LNCaP clone FGC (cell line): ENCODE data around the gene INKA2.

Experiments used
- DNase-seq: peaks from one replicate; pipeline ENCODE4 v3.0.0-alpha.2; 2011; ENCODE audit warnings: low read depth
- H3K4me3 ChIP-seq: 2 replicates; pipeline ENCODE4 v1.5.1; 2011; ENCODE audit warnings: mild to moderate bottlenecking, low read depth, low read length, control low read depth
- TF ChIP-seq, protein P1 (sequence below): IDR thresholded peaks from 2 replicates; pipeline ENCODE4 v1.5.1; 2012; ENCODE audit warnings: mild to moderate bottlenecking; ENCODE audit not compliant: control insufficient read depth, insufficient read depth; ENCODE audit errors: extremely low read depth

Gene INKA2

DNA sequence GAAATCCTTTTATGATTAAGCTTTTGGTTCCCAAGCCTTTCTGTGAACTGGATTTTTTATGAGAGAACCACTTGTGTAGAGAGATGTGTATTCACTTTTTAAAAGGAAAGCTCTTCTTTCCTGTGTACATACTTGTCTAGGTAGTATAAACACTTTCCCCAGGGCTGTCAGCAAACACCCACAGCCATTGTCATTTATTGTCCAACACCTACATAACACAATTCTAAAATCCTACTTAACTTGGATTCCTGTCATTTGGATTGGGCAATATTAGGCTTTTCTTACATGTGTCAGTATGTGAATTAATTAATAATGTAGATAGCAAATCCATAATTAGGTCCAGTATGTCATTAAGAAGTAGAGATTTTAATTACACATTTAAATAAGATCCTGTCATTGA lies 28.8 kb upstream of the INKA2 start:
- no peak overlapping the region for H3K4me3 ChIP-seq
- peak; percentile 30 for DNase-seq
- TF ChIP-seq, protein P1, sequence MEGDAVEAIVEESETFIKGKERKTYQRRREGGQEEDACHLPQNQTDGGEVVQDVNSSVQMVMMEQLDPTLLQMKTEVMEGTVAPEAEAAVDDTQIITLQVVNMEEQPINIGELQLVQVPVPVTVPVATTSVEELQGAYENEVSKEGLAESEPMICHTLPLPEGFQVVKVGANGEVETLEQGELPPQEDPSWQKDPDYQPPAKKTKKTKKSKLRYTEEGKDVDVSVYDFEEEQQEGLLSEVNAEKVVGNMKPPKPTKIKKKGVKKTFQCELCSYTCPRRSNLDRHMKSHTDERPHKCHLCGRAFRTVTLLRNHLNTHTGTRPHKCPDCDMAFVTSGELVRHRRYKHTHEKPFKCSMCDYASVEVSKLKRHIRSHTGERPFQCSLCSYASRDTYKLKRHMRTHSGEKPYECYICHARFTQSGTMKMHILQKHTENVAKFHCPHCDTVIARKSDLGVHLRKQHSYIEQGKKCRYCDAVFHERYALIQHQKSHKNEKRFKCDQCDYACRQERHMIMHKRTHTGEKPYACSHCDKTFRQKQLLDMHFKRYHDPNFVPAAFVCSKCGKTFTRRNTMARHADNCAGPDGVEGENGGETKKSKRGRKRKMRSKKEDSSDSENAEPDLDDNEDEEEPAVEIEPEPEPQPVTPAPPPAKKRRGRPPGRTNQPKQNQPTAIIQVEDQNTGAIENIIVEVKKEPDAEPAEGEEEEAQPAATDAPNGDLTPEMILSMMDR, result no peak

DNA sequence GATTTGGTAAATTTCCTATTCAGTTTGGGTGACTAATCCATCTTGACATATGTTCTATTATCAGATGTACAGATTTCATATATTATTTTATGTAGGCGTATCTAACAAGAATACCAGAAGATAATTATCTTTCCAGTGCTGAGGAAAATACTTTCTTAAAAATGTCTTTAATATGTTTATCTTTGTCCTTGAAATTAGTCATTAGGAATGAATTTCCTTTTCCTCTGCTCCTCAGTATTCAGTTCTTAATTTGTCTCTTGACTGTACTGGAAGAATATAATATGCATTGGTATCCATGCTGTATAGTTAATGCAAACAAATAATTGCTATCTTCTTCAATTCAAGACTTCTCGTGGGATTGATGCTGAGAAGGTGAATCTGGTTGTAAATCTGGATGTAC lies 23.1 kb upstream of the INKA2 start:
- TF ChIP-seq, protein P1, result no peak
- DNase-seq, result no peak

DNA sequence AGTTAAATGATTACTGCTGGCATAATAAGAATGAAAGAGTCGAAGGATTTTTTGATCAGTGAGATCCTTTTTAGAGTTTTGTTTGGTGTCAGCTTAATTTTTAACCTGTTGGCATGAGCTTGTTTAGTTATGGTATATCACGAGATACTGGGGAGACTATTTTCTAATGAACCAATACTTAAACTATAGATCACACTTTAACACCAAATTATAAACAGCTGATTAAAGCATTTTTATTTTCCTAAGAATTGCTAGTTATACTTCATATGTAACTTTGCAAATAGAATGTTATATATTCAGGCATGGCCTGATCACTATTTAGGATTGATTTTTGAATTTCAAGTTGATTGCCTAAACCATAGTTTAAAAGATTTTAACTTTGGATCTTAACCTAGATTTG lies 22.5 kb upstream of the INKA2 start:
- no peak for DNase-seq
- H3K4me3 ChIP-seq, result no peak overlapping the region
- TF ChIP-seq, protein P1, result no peak

More for the DNA sequence above, 23.1 kb upstream of the INKA2 start:
- H3K4me3 ChIP-seq, result no peak overlapping the region

DNA sequence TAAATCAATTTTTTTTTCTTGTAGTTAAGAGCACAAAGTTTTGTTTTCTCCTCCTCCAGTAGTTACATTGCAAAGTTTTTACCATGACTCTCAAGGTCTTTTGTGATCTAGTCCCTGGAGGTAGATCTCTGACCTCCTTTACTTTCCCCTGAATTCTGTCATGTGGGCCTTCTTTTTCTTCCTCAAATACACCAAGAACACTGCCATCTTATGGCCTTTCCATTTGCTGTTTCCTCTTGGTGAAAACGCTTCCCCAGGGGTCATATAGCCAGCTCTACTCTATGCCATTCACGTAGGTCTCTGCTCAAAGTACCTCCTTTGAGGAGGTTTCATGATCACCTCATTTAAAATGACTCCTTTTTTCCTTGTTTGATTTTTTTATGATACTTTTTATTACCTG lies 19.2 kb upstream of the INKA2 start:
- no peak for DNase-seq

DNA sequence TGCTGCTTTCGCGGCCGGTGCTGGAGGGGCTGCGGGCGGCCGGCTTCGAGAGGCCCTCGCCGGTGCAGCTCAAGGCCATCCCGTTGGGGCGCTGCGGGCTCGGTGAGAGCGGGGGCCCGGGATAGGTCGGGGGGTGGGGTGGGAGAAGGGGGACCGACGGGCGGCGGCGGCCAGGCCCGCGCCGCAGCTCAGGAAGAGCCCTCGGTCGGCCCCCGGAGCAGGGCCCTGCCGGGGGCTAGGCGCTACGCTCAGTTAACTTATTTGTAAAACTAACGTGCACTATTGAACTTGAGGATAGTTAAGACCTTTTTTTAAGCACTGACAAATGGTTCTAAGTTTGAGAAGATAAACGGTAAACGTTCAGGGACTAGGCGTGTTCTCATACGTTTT lies 16.9 kb upstream of the INKA2 start:
- TF ChIP-seq, protein P1, result no peak
- no peak for DNase-seq
- H3K4me3 ChIP-seq, result peak overlapping the region; percentile 88

More for the DNA sequence above, 19.2 kb upstream of the INKA2 start:
- TF ChIP-seq, protein P1, result 0 out of 2 replicates have a peak, but pooled peaks have one; percentile 22
- H3K4me3 ChIP-seq, result no peak overlapping the region

DNA sequence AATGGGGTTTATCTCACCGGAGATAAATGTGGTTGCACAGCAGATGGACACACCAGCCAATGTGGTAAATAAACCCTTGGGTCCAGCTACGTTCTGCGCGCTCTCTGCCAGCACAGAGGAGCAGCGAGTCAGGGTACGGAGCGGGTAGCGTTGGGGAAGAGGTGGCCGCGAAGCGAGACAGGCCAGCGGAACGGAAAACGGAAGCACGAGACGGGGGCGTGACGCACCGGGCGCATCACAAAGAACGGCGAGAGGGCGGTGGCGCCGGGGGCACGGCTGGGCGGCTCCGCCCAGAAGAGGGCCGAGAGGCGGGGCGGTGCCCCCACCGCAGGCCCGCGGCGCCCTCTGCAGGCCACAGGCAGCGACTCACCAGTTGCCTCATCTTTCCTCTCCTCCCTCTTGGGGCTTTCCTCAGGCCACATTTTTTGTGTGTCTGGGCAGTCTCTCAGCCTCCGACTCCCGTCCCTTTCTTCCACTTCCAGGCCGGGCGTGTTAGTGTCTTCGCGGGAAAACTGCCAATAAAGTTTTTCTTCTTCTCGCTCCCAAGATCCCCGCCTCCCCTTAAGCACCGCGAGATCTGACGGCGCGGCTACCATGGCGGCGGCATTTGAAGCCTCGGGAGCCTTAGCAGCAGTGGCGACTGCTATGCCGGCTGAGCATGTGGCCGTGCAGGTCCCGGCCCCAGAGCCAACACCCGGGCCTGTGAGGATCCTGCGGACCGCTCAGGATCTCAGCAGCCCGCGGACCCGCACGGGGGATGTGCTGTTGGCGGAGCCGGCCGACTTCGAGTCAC lies 16.3 kb upstream of the INKA2 start, which contains the start of gene DDX20:
TSS of gene DDX20 (plus strand) at position 571 of the 793 bp plus-strand sequence. CDS start at position 595, 24 bp downstream.
- H3K4me3 ChIP-seq, result peak within 1 kb of the TSS; percentile 88
- TF ChIP-seq, protein P1, result peak; percentile 87

DNA sequence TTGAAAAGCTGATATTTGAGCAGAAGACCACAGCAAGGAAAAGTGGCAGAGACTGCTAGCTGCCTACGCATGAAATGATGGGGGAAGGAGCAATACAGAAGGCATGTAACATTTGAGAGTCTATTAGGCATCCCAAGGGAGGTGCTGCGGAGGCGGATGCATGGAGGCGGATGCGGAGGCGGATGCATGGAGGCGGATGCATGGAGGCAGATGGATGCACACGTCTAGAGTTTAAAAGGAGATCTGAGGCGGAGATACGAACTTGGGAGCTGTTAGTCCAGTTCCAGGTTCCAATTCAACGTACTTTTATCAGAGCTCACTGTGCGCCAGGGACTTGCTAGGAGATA lies 15.8 kb upstream of the INKA2 start:
- TF ChIP-seq, protein P1, result no peak

More for the DNA sequence above, 16.3 kb upstream of the INKA2 start, which contains the start of gene DDX20:
- DNase-seq, result peak; percentile 93

More for the DNA sequence above, 15.8 kb upstream of the INKA2 start:
- no peak for DNase-seq
- peak overlapping the region; percentile 88 for H3K4me3 ChIP-seq
